HepG2 (cell line): ENCODE measurements around the gene ZNRF3. TPM values are rescaled to one million over a fixed set of nuclear protein-coding genes. Genes with fewer than 3 reads are reported as not detected.

Source experiments
- BATF2 ChIP-seq: sonication (generic); formaldehyde crosslinking; IDR thresholded peaks from 2 replicates; pipeline ENCODE4 v1.8.0; 2022; ENCODE audit warnings: mild to moderate bottlenecking, missing genetic modification reagents, moderate library complexity
- MAZ ChIP-seq, 2 experiments: sonication (generic) in 1 of 2; formaldehyde crosslinking in 1 of 2; IDR thresholded peaks; 2 replicates each; pipeline versions ENCODE4 v1.5.0 to v1.6.1; 2012 to 2020; ENCODE audit warnings: low read depth in 2 of 2, mild to moderate bottlenecking in 2 of 2, borderline replicate concordance in 1 of 2, improper control_type of control experiment in 1 of 2, low read length in 1 of 2, missing genetic modification reagents in 1 of 2, moderate library complexity in 1 of 2
- RXRB ChIP-seq: IDR thresholded peaks from 2 replicates; pipeline ENCODE4 v1.6.1; 2016; ENCODE audit warnings: borderline replicate concordance, missing genetic modification reagents, missing compliant biosample characterization
- SOX5 ChIP-seq: IDR thresholded peaks from 2 replicates; pipeline ENCODE4 v1.6.1; 2016; ENCODE audit warnings: borderline replicate concordance
- ZBTB3 ChIP-seq: sonication (generic); formaldehyde crosslinking; IDR thresholded peaks from 2 replicates; pipeline ENCODE4 v1.4.0; 2020; ENCODE audit warnings: low read depth, mild to moderate bottlenecking, moderate library complexity, missing genetic modification reagents, borderline replicate concordance
- ZHX2 ChIP-seq, 2 experiments: sonication (generic) in 1 of 2; formaldehyde crosslinking in 1 of 2; IDR thresholded peaks; 2 replicates each; pipeline versions ENCODE4 v1.6.1 to v1.9.0; 2014 to 2022; ENCODE audit warnings: antibody characterized with exemption in 1 of 2, borderline replicate concordance in 1 of 2, inconsistent platforms in 1 of 2, low read depth in 1 of 2, missing genetic modification reagents in 1 of 2
- ZNF225 ChIP-seq: sonication (generic); formaldehyde crosslinking; IDR thresholded peaks from 2 replicates; pipeline ENCODE4 v1.4.0; 2020; ENCODE audit warnings: mild to moderate bottlenecking, missing genetic modification reagents
- ZNF230 ChIP-seq: sonication (generic); formaldehyde crosslinking; IDR thresholded peaks from 2 replicates; pipeline ENCODE4 v1.4.0; 2020; ENCODE audit warnings: mild to moderate bottlenecking, missing genetic modification reagents
- ZNF513 ChIP-seq: sonication (generic); formaldehyde crosslinking; conservative IDR thresholded peaks from 2 replicates; pipeline ENCODE4 v1.5.0; 2020; ENCODE audit warnings: missing genetic modification reagents
- ZNF646 ChIP-seq: sonication (generic); formaldehyde crosslinking; IDR thresholded peaks from 2 replicates; pipeline ENCODE4 v1.9.0; 2021; ENCODE audit warnings: mild to moderate bottlenecking, missing genetic modification reagents
- ZNF839 ChIP-seq: sonication (generic); formaldehyde crosslinking; IDR thresholded peaks from 2 replicates; pipeline ENCODE4 v1.4.0; 2020; ENCODE audit warnings: missing genetic modification reagents, mild to moderate bottlenecking, borderline replicate concordance
- ZSCAN31 ChIP-seq: sonication (generic); formaldehyde crosslinking; IDR thresholded peaks from 2 replicates; pipeline ENCODE4 v1.5.0; 2020; ENCODE audit warnings: low read depth, mild to moderate bottlenecking, missing genetic modification reagents
- polyA plus RNA-seq, 8 experiments: library from polyadenylated mRNA; depleted of rRNA in 3 of 8; stranded (reverse) in 7 of 8; unstranded in 1 of 8; fragments of >200 nt; fragmentation: Illumina TruSeq in 4 of 8; extraction: Trizol in 4 of 8; gene quantifications; 2 replicates each; pipeline versions ENCODE4 v1.2.1 to v1.2.3, GENCODE V29; 2011 to 2016; ENCODE audit warnings: low read depth in 4 of 8, missing spikeins in 1 of 8, mixed read lengths in 1 of 8; ENCODE audit not compliant: insufficient read depth in 1 of 8
- total RNA-seq, 5 experiments: library from RNA; depleted of rRNA; stranded (reverse); fragments of >200 nt; fragmentation: Illumina TruSeq; extraction: Trizol; gene quantifications; 2 replicates each; pipeline ENCODE4 v1.2.3, GENCODE V29; 2016; ENCODE audit warnings: low read depth in 1 of 5

ZNRF3 gene
- total and polyA plus RNA-seq, 2 of the 13 experiments (the other 11 are each of a cell fraction or from before 2014, with no cell fraction given) = 20.3 to 36.7 TPM

GRCh38 chr22:29022101-29022817, 138.9 kb downstream of the ZNRF3 start (continued):
- TF ChIP-seq BATF2 (CRISPR knock-in tag) (no peak), ZNF513 (CRISPR knock-in tag) (no peak), ZNF225 (CRISPR knock-in tag) (no peak), ZNF230 (CRISPR knock-in tag) (no peak), MAZ (IDR thresholded peaks at IDR 0.05; ENCODE audit: borderline replicate concordance, low read depth, low read length) (no peak), MAZ (CRISPR knock-in tag; IDR thresholded peaks at IDR 0.05; ENCODE audit: low read depth) (no peak), ZSCAN31 (CRISPR knock-in tag) (no peak), ZNF646 (CRISPR knock-in tag) (0 out of 2 replicates have a peak, but pooled peaks have one; percentile 0), ZBTB3 (CRISPR knock-in tag) (0 out of 2 replicates have a peak, but pooled peaks have one; percentile 35), ZNF839 (CRISPR knock-in tag) (no peak), RXRB (peak; percentile 40; the same call in 1 of the 2 replicates), ZHX2 (IDR thresholded peaks at IDR 0.05; ENCODE audit: low read depth) (no peak), ZHX2 (CRISPR knock-in tag; IDR thresholded peaks at IDR 0.05; ENCODE audit: borderline replicate concordance) (no peak), SOX5 (CRISPR knock-in tag) (0 out of 2 replicates have a peak, but pooled peaks have one; percentile 38)
